ENCODE results near the gene DPY19L3. TPM values are rescaled to one million over a fixed set of nuclear protein-coding genes. Genes with fewer than 3 reads are reported as not detected.

The DPY19L3 gene
- polyA plus RNA-seq, 1 donor from 2014 or later, result 26.7 TPM

DNA sequence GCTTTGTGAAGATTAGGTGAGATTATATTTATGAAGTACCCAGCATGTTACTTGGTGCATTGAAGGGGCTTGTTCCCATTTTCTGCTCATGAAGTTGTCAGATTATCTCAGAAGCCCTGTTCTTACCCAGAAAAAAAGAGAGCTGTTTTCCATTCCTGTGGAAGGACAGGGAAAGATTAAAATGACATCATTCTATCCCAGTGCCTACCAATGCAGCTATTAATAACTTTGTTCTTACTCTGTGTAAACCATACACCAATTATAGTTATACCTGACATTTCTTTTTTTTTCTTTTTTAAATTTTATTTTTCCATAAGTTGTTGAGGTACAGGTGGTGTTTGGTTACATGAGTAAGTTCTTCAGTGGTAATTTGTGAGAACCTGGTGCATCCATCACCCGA lies 41.5 kb upstream of the DPY19L3 start:
- H3F3A ChIP-seq (ENCODE audit: insufficient read depth, low read length, poor library complexity, severe bottlenecking), result no peaks in the 10 kb centered on the region
- no peaks in the 10 kb centered on the region for H3K36me3 ChIP-seq (ENCODE audit: insufficient read depth, low read length)
- H3K79me2 ChIP-seq (replicated peaks; ENCODE audit: insufficient read depth, low read length), result peaks cover 3% of the 10 kb centered on the region
- TF ChIP-seq, protein P1, sequence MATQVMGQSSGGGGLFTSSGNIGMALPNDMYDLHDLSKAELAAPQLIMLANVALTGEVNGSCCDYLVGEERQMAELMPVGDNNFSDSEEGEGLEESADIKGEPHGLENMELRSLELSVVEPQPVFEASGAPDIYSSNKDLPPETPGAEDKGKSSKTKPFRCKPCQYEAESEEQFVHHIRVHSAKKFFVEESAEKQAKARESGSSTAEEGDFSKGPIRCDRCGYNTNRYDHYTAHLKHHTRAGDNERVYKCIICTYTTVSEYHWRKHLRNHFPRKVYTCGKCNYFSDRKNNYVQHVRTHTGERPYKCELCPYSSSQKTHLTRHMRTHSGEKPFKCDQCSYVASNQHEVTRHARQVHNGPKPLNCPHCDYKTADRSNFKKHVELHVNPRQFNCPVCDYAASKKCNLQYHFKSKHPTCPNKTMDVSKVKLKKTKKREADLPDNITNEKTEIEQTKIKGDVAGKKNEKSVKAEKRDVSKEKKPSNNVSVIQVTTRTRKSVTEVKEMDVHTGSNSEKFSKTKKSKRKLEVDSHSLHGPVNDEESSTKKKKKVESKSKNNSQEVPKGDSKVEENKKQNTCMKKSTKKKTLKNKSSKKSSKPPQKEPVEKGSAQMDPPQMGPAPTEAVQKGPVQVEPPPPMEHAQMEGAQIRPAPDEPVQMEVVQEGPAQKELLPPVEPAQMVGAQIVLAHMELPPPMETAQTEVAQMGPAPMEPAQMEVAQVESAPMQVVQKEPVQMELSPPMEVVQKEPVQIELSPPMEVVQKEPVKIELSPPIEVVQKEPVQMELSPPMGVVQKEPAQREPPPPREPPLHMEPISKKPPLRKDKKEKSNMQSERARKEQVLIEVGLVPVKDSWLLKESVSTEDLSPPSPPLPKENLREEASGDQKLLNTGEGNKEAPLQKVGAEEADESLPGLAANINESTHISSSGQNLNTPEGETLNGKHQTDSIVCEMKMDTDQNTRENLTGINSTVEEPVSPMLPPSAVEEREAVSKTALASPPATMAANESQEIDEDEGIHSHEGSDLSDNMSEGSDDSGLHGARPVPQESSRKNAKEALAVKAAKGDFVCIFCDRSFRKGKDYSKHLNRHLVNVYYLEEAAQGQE (IDR thresholded peaks at IDR 0.05; ENCODE audit: borderline replicate concordance), result no peak
- no peak for TF ChIP-seq MXI1 (conservative IDR thresholded peaks at IDR 0.05; ENCODE audit: poor library complexity, severe bottlenecking)
- TF ChIP-seq SMC3 (conservative IDR thresholded peaks at IDR 0.05; ENCODE audit: poor library complexity), result no peak
- TF ChIP-seq POLR2AphosphoS5 (IDR thresholded peaks at IDR 0.05), result no peak
- TF ChIP-seq RAD21 (conservative IDR thresholded peaks at IDR 0.05), result no peak
- no peak for TF ChIP-seq TAF1 (IDR thresholded peaks at IDR 0.05; ENCODE audit: low read depth)
- TF ChIP-seq, protein P2, sequence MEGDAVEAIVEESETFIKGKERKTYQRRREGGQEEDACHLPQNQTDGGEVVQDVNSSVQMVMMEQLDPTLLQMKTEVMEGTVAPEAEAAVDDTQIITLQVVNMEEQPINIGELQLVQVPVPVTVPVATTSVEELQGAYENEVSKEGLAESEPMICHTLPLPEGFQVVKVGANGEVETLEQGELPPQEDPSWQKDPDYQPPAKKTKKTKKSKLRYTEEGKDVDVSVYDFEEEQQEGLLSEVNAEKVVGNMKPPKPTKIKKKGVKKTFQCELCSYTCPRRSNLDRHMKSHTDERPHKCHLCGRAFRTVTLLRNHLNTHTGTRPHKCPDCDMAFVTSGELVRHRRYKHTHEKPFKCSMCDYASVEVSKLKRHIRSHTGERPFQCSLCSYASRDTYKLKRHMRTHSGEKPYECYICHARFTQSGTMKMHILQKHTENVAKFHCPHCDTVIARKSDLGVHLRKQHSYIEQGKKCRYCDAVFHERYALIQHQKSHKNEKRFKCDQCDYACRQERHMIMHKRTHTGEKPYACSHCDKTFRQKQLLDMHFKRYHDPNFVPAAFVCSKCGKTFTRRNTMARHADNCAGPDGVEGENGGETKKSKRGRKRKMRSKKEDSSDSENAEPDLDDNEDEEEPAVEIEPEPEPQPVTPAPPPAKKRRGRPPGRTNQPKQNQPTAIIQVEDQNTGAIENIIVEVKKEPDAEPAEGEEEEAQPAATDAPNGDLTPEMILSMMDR (IDR thresholded peaks at IDR 0.05; ENCODE audit: poor library complexity, severe bottlenecking), result no peak
- TF ChIP-seq EZH2 (IDR thresholded peaks at IDR 0.05; ENCODE audit: borderline replicate concordance, insufficient read depth, low read length, poor library complexity, severe bottlenecking), result no peak
- H3K9me3 ChIP-seq (ENCODE audit: low read length), result no peaks in the 10 kb centered on the region
- no peak overlapping the region for H3K4me3 ChIP-seq (ENCODE audit: low read length)
- H4K20me1 ChIP-seq (ENCODE audit: insufficient read depth), result no peaks in the 10 kb centered on the region
- no peak overlapping the region for H2AFZ ChIP-seq (ENCODE audit: low read depth, low read length)
- H3K9ac ChIP-seq (ENCODE audit: low read length), result no peak overlapping the region
- H3K27me3 ChIP-seq (ENCODE audit: insufficient read depth, low read depth, low read length), result no peaks in the 10 kb centered on the region
- no peak overlapping the region for H3K4me2 ChIP-seq (ENCODE audit: low read length)
- no peaks in the 10 kb centered on the region for H3K9me2 ChIP-seq (ENCODE audit: insufficient read depth, low read length)
- no peak overlapping the region for H3K27ac ChIP-seq (ENCODE audit: low read length)

DNA sequence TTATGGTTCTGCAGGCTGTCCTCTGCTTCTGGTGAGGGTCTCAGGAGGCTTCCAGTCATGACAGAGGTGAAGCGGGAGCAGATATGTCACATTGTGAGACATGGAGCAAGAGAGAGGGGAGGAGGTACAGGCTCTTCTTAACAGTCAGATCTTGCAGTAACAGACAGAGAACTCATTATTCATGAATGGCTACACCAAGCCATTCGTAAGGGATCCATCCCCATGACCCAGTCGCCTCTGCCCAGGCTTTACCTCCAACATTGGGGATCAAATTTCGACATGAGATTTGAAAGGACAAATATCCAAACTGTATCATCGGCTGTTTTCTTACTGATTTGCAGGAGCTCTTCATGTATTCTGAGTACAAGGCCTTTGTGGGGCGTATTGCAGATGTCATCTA lies 38.5 kb upstream of the DPY19L3 start:
- no peaks in the 10 kb centered on the region for H3K9me3 ChIP-seq (ENCODE audit: low read length)
- no peak overlapping the region for H3K27ac ChIP-seq (ENCODE audit: low read length)
- no peaks in the 10 kb centered on the region for H3K27me3 ChIP-seq (ENCODE audit: insufficient read depth, low read depth, low read length)
- H3K79me2 ChIP-seq (replicated peaks; ENCODE audit: insufficient read depth, low read length), result peaks cover 3% of the 10 kb centered on the region
- no peaks in the 10 kb centered on the region for H3F3A ChIP-seq (ENCODE audit: insufficient read depth, low read length, poor library complexity, severe bottlenecking)
- no peak overlapping the region for H3K9ac ChIP-seq (ENCODE audit: low read length)
- TF ChIP-seq EZH2 (IDR thresholded peaks at IDR 0.05; ENCODE audit: borderline replicate concordance, insufficient read depth, low read length, poor library complexity, severe bottlenecking), result no peak
- no peak overlapping the region for H3K4me2 ChIP-seq (ENCODE audit: low read length)
- no peaks in the 10 kb centered on the region for H4K20me1 ChIP-seq (ENCODE audit: insufficient read depth)
- H3K36me3 ChIP-seq (ENCODE audit: insufficient read depth, low read length), result no peaks in the 10 kb centered on the region
- no peak overlapping the region for H3K4me3 ChIP-seq (ENCODE audit: low read length)
- H2AFZ ChIP-seq (ENCODE audit: low read depth, low read length), result no peak overlapping the region
- no peaks in the 10 kb centered on the region for H3K9me2 ChIP-seq (ENCODE audit: insufficient read depth, low read length)

DNA sequence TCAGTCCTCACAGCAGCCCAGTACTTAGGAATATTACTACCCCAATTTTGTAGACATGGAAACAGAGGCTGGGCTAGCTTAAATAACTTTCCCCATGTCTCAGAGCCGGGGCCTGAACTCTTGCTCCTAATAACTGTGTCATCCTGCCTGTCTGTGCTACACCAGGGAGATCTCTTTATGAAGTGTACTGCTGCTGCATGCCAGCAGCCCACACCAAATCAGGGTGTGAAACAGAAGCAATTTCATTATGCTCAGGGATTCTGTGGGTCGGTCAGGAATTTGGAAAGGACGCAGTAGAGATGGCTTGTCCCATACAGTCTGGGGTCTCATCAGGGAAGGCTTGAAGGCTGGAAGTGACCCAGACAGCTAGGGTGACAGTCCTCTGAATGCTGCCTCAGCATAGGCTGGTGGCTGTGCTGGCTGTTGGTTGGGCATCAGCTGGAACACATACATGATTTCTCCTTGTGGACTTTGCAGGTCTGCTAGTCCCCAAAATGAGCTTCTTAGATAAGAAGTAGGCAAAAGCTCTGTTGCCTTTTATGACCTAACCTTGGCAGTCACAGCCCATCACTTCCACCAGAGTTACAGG lies 37.5 kb upstream of the DPY19L3 start:
- H4K20me1 ChIP-seq (ENCODE audit: insufficient read depth), result no peaks in the 10 kb centered on the region
- H3K9me2 ChIP-seq (ENCODE audit: insufficient read depth, low read length), result no peaks in the 10 kb centered on the region
- peaks cover 3% of the 10 kb centered on the region for H3K79me2 ChIP-seq (replicated peaks; ENCODE audit: insufficient read depth, low read length)
- TF ChIP-seq EP300 (conservative IDR thresholded peaks at IDR 0.05; ENCODE audit: poor library complexity, severe bottlenecking) (no peak), TAF1 (IDR thresholded peaks at IDR 0.05; ENCODE audit: low read depth) (no peak), EZH2 (IDR thresholded peaks at IDR 0.05; ENCODE audit: borderline replicate concordance, insufficient read depth, low read length, poor library complexity, severe bottlenecking) (no peak), SMC3 (conservative IDR thresholded peaks at IDR 0.05; ENCODE audit: poor library complexity) (no peak), POLR2AphosphoS5 (IDR thresholded peaks at IDR 0.05) (no peak), MXI1 (conservative IDR thresholded peaks at IDR 0.05; ENCODE audit: poor library complexity, severe bottlenecking) (no peak), RAD21 (conservative IDR thresholded peaks at IDR 0.05) (no peak)
- TF ChIP-seq, protein P1 (IDR thresholded peaks at IDR 0.05; ENCODE audit: borderline replicate concordance), result no peak
- TF ChIP-seq, protein P2 (IDR thresholded peaks at IDR 0.05; ENCODE audit: poor library complexity, severe bottlenecking), result no peak
- H3K27ac ChIP-seq (ENCODE audit: low read length), result no peak overlapping the region
- H3K4me3 ChIP-seq (ENCODE audit: low read length), result no peak overlapping the region
- H2AFZ ChIP-seq (ENCODE audit: low read depth, low read length), result no peak overlapping the region
- H3K9ac ChIP-seq (ENCODE audit: low read length), result no peak overlapping the region
- H3K27me3 ChIP-seq (ENCODE audit: insufficient read depth, low read depth, low read length), result no peaks in the 10 kb centered on the region
- no peaks in the 10 kb centered on the region for H3F3A ChIP-seq (ENCODE audit: insufficient read depth, low read length, poor library complexity, severe bottlenecking)
- no peaks in the 10 kb centered on the region for H3K9me3 ChIP-seq (ENCODE audit: low read length)
- peaks cover 5% of the 10 kb centered on the region for H3K36me3 ChIP-seq (ENCODE audit: insufficient read depth, low read length)
- no peak overlapping the region for H3K4me2 ChIP-seq (ENCODE audit: low read length)

Data from neural cell (in vitro differentiated cells).